Mammary epithelial cell (primary cell): ENCODE measurements around the gene YEATS4.

Source experiments
- EZH2 ChIP-seq: IDR thresholded peaks from 2 replicates; pipeline ENCODE4 v1.6.1; 2012; ENCODE audit warnings: low read length, inconsistent platforms, borderline replicate concordance
- TF ChIP-seq, protein P1 (sequence below), 2 donors: IDR thresholded peaks in 1 of 2; conservative IDR thresholded peaks in 1 of 2; 2 replicates each; pipeline ENCODE4 v1.5.1; 2011 to 2012; ENCODE audit warnings: inconsistent platforms in 2 of 2, low read length in 2 of 2, mild to moderate bottlenecking in 2 of 2, control low read depth in 1 of 2, low read depth in 1 of 2; ENCODE audit not compliant: insufficient read depth in 1 of 2; ENCODE audit errors: extremely low read depth in 1 of 2

DNA sequence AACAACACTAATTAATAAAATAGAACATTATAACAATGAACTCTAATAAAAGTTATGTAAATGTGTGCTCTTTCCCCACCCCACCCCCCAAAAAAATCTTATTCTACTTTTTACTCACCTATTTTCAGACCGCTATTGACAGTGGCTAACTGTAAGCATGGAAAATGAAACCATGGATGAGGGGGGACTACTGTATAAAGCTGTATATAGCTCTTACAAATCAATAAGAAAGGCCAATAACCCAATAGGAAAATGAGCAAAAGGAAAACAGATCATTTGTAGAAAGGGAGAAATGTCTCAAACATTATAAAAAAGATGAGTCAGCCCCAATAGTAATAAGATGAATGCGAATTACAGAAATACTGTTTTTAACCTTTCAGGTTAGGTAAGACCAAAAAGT, 27.4 kb downstream of the YEATS4 start:
- no peak for TF ChIP-seq EZH2
- TF ChIP-seq, protein P1, sequence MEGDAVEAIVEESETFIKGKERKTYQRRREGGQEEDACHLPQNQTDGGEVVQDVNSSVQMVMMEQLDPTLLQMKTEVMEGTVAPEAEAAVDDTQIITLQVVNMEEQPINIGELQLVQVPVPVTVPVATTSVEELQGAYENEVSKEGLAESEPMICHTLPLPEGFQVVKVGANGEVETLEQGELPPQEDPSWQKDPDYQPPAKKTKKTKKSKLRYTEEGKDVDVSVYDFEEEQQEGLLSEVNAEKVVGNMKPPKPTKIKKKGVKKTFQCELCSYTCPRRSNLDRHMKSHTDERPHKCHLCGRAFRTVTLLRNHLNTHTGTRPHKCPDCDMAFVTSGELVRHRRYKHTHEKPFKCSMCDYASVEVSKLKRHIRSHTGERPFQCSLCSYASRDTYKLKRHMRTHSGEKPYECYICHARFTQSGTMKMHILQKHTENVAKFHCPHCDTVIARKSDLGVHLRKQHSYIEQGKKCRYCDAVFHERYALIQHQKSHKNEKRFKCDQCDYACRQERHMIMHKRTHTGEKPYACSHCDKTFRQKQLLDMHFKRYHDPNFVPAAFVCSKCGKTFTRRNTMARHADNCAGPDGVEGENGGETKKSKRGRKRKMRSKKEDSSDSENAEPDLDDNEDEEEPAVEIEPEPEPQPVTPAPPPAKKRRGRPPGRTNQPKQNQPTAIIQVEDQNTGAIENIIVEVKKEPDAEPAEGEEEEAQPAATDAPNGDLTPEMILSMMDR (conservative IDR thresholded peaks at IDR 0.05 in 1 of 2, IDR thresholded peaks at IDR 0.05 in 1 of 2; ENCODE audit: extremely low read depth in 1 of 2, insufficient read depth in 1 of 2, low read depth in 1 of 2, low read length in 2 of 2), result no peak
